HCT116 (cell line): ENCODE data around the gene ASS1.

Experiments
- JUND ChIP-seq: IDR thresholded peaks from 2 replicates; pipeline ENCODE4 v1.6.1; 2012
- MAX ChIP-seq: IDR thresholded peaks from 2 replicates; pipeline ENCODE4 v1.6.1; 2012
- RAD21 ChIP-seq: IDR thresholded peaks from 2 replicates; pipeline ENCODE4 v1.6.1; 2012; ENCODE audit warnings: low read depth, mild to moderate bottlenecking
- SRF ChIP-seq: IDR thresholded peaks from 2 replicates; pipeline ENCODE4 v1.6.1; 2012; ENCODE audit warnings: low read depth
- YY1 ChIP-seq: IDR thresholded peaks from 2 replicates; pipeline ENCODE4 v1.6.1; 2011; ENCODE audit warnings: low read length, low read depth, moderate library complexity, mild to moderate bottlenecking; ENCODE audit not compliant: insufficient replicate concordance; ENCODE audit errors: extremely low read depth
- TF ChIP-seq, protein P1 (sequence below), 3 experiments: fragments of 200-600 bp in 1 of 3; sonication (generic) in 1 of 3; IDR thresholded peaks in 2 of 3; conservative IDR thresholded peaks in 1 of 3; 2 replicates each; pipeline ENCODE4 v1.5.1; 2012 to 2017; ENCODE audit warnings: low read depth in 2 of 3, low read length in 2 of 3, antibody characterized with exemption in 1 of 3, borderline replicate concordance in 1 of 3, control low read depth in 1 of 3, mild to moderate bottlenecking in 1 of 3, mixed read lengths in 1 of 3, mixed run types in 1 of 3, moderate library complexity in 1 of 3; ENCODE audit not compliant: insufficient read depth in 1 of 3

DNA sequence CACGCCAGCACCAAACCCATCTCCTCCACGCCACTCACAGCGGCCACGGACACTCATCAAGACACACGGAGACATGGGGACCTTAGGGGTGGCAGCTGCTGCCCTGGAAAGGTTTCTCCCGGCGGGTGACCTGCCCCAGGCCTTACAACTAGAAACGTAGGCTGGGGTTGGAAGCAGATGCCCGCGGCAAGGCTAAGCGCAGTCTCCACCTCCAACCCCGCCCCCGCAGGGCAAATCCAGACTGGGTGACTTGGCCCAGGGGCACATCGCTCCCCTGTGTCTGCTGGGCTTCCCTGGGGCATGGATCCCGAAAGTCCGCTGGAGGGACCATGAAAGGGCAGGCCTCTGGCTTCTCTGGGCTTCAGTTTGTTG is 12.0 kb upstream of the ASS1 start:
- TF ChIP-seq JUND: no peak
- TF ChIP-seq, protein P1, sequence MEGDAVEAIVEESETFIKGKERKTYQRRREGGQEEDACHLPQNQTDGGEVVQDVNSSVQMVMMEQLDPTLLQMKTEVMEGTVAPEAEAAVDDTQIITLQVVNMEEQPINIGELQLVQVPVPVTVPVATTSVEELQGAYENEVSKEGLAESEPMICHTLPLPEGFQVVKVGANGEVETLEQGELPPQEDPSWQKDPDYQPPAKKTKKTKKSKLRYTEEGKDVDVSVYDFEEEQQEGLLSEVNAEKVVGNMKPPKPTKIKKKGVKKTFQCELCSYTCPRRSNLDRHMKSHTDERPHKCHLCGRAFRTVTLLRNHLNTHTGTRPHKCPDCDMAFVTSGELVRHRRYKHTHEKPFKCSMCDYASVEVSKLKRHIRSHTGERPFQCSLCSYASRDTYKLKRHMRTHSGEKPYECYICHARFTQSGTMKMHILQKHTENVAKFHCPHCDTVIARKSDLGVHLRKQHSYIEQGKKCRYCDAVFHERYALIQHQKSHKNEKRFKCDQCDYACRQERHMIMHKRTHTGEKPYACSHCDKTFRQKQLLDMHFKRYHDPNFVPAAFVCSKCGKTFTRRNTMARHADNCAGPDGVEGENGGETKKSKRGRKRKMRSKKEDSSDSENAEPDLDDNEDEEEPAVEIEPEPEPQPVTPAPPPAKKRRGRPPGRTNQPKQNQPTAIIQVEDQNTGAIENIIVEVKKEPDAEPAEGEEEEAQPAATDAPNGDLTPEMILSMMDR (IDR thresholded peaks at IDR 0.05 in 2 of 3, conservative IDR thresholded peaks at IDR 0.05 in 1 of 3; ENCODE audit: borderline replicate concordance in 1 of 3, insufficient read depth in 1 of 3, low read depth in 2 of 3, low read length in 2 of 3): no peak
- no peak for TF ChIP-seq RAD21
- no peak for TF ChIP-seq SRF
- TF ChIP-seq MAX: no peak
- no peak for TF ChIP-seq YY1
